Fibroblast of mammary gland (primary cell): ENCODE measurements around the gene RBM23.

Experiments used
- DNase-seq: peaks from one replicate; pipeline ENCODE4 v3.0.0-alpha.2; 2010; ENCODE audit warnings: low read depth
- H3K4me3 ChIP-seq: 2 replicates; pipeline ENCODE4 v1.5.1; 2011; ENCODE audit warnings: low read depth, mild to moderate bottlenecking, low read length, moderate library complexity; ENCODE audit not compliant: control insufficient read depth
- CTCF ChIP-seq: conservative IDR thresholded peaks from 2 replicates; pipeline ENCODE4 v1.5.1; 2011; ENCODE audit warnings: low read depth, low read length, inconsistent platforms; ENCODE audit not compliant: control insufficient read depth, insufficient read depth

Gene RBM23

GRCh38 chr14:22903742-22904087 lies 15.2 kb downstream of the RBM23 start:
- H3K4me3 ChIP-seq = no peak overlapping the region
- TF ChIP-seq CTCF = no peak
- DNase-seq = no peak

GRCh38 chr14:22901799-22902198 lies 17.1 kb downstream of the RBM23 start:
- DNase-seq = no peak
- no peak for TF ChIP-seq CTCF
- no peak overlapping the region for H3K4me3 ChIP-seq

GRCh38 chr14:22900081-22900799 lies 18.7 kb downstream of the RBM23 start:
- no peak overlapping the region for H3K4me3 ChIP-seq
- TF ChIP-seq CTCF = peak; percentile 69
- DNase-seq = peak; percentile 79

DNA sequence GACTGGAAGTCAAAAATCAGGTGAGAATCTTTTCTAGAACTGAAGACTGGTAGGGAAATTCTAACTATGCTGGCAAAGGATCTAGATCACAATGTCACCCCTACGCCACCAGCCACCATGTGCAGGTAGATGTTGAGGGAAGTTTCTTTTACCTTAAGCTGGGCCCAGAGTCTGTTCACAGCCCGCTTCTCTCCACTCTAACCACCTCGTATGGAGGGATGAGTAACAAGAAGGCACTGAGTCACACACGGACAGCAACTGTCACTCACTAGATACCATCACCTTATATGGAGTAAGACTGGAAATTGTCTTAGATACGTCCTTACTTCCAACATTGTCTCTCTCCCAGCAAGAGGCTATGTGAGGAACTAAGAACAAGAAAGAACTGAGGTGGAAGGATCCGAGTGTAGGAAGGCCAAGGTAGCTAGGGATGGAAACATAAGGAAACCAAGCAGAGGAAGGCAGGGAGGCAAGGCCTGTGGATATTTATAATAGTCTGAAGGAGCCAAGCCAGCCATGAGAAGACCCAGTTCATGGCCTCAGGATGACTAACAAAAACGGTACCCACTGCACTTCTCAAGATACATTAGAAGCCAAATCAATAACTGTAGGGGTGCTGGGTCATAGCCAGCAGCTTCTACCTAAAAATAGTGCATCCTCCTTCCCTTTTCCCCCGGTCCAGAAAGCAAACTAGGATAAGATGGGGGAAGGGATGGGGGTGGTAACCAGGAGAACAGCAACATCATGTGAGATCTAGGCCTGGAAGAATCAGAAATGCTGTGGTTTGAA lies 20.5 kb downstream of the RBM23 start:
- no peak for TF ChIP-seq CTCF
- peak; percentile 87 for DNase-seq

DNA sequence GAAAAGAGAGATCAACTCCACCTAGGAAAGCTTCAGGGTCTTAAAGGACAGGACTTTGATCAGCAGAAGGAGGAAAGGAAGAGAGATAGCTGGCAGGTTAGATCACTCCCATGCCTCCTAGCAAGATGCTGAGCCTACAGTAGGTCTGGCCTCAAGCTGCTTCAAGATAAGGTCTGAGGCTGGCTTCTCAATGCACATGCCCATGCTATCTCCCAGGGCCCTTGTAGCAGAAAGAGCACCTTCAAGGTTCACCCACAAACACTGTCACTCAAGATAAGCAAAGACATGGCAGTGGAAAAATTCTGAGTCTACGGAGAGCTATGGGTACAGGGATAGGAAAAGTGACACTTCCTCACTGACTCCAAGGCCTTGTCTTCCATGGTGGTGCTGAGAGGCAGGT lies 21.6 kb downstream of the RBM23 start:
- no peak for TF ChIP-seq CTCF
- no peak for DNase-seq
- H3K4me3 ChIP-seq = no peak overlapping the region

More for the DNA sequence above, 20.5 kb downstream of the RBM23 start:
- H3K4me3 ChIP-seq = no peak overlapping the region

GRCh38 chr14:22896760-22897159 lies 22.2 kb downstream of the RBM23 start:
- TF ChIP-seq CTCF = no peak
- H3K4me3 ChIP-seq = no peak overlapping the region

More at GRCh38 chr14:22896760-22897159, 22.2 kb downstream of the RBM23 start:
- no peak for DNase-seq
